Panc1 (cell line): ENCODE data around the gene EPHB2. TPM values are rescaled to one million over a fixed set of nuclear protein-coding genes. Genes with fewer than 3 reads are reported as not detected.

Source experiments
- ATAC-seq: fragments of 200-7000 bp; cut with Tn5 transposase; 2 replicates; pipeline ENCODE4 v1.9.1; 2020; ENCODE audit warnings: mild to moderate bottlenecking, moderate library complexity
- BruUV-seq: library from RNA; stranded (reverse); fragments of 400-500 nt; replicated peaks from 2 replicates; lab custom pipeline; 2021; lab: Mats Ljungman, UMichigan
- CTCF ChIA-PET: fragments of 300-600 bp; sonication (Branson Sonifier 250); formaldehyde crosslinking; loops from one replicate; lab custom pipeline; 2022; ENCODE audit warnings: antibody characterized with exemption; lab: Charles Lee
- POLR2A ChIA-PET: fragments of 300-600 bp; sonication (Branson Sonifier 250); formaldehyde crosslinking; loops from one replicate; lab custom pipeline; 2022; ENCODE audit warnings: antibody characterized with exemption; lab: Charles Lee
- DNase-seq: peaks from one replicate; pipeline ENCODE4 v3.0.0-alpha.2; 2010; ENCODE audit warnings: low read depth, low spot score
- H3K27ac ChIP-seq: 2 replicates; pipeline ENCODE4 v1.5.1; 2011; ENCODE audit warnings: mild to moderate bottlenecking, low read length, inconsistent platforms
- H3K27me3 ChIP-seq: fragments of 200-500 bp; sonication (Bioruptor generic); 2 replicates; pipeline ENCODE4 v1.6.0; 2014; ENCODE audit warnings: low read length, inconsistent platforms; ENCODE audit not compliant: control insufficient read depth, insufficient read depth
- H3K36me3 ChIP-seq: fragments of 200-500 bp; sonication (Bioruptor generic); 2 replicates; pipeline ENCODE4 v1.5.1; 2014; ENCODE audit warnings: inconsistent platforms, mild to moderate bottlenecking, low read length, moderate library complexity; ENCODE audit not compliant: control insufficient read depth, insufficient read depth
- H3K4me1 ChIP-seq: 2 replicates; pipeline ENCODE4 v1.5.1; 2011; ENCODE audit warnings: inconsistent platforms, mild to moderate bottlenecking, low read length, moderate library complexity; ENCODE audit not compliant: control insufficient read depth, insufficient read depth
- H3K4me3 ChIP-seq, 2 experiments: 2 replicates each; pipeline ENCODE4 v1.5.1; 2011 to 2012; ENCODE audit warnings: low read depth in 2 of 2, low read length in 2 of 2, mild to moderate bottlenecking in 2 of 2, inconsistent platforms in 1 of 2, moderate library complexity in 1 of 2
- H3K9me3 ChIP-seq: fragments of 200-500 bp; sonication (Bioruptor generic); 2 replicates; pipeline ENCODE4 v1.5.1; 2014; ENCODE audit warnings: low read depth, mild to moderate bottlenecking, inconsistent platforms, low read length, moderate library complexity; ENCODE audit not compliant: control insufficient read depth, insufficient read depth
- POLR2AphosphoS5 ChIP-seq: IDR thresholded peaks from 2 replicates; pipeline ENCODE4 v1.6.1; 2012; ENCODE audit warnings: mild to moderate bottlenecking, low read depth, low read length, moderate library complexity
- SIN3A ChIP-seq: IDR thresholded peaks from 2 replicates; pipeline ENCODE4 v1.6.1; 2012; ENCODE audit warnings: low read depth, mild to moderate bottlenecking, low read length, moderate library complexity, borderline replicate concordance; ENCODE audit not compliant: insufficient read depth
- TCF7L2 ChIP-seq: IDR thresholded peaks from 2 replicates; pipeline ENCODE4 v1.6.1; 2011; ENCODE audit warnings: mild to moderate bottlenecking, low read depth, low read length, inconsistent platforms
- in situ Hi-C: cut with HindIII; loops from 2 replicates; pipeline ENCODE4 v1.10.0; 2016; ENCODE audit warnings: low sequenced_read_pairs, low pct_unique_long_range_greater_than_20kb
- intact Hi-C: fragments of 100-400 bp; cut with micrococcal nuclease; formaldehyde crosslinking; loops from one replicate; pipeline ENCODE4 v1.10.0; 2022; ENCODE audit not compliant: unreplicated experiment
- total RNA-seq: library from RNA; stranded (reverse); gene quantifications from one replicate; pipeline ENCODE4 v1.2.1, GENCODE V29; 2021; ENCODE audit not compliant: unreplicated experiment
- TF ChIP-seq, protein P1 (sequence below): fragments of 450-650 bp; IDR thresholded peaks from 2 replicates; pipeline ENCODE4 v1.5.1; 2017; ENCODE audit warnings: mild to moderate bottlenecking
- TF ChIP-seq, protein P2 (sequence below), 2 experiments: IDR thresholded peaks; 2 replicates each; pipeline ENCODE4 v1.6.1; 2011 to 2012; ENCODE audit warnings: low read depth in 2 of 2, control low read depth in 1 of 2, low read length in 1 of 2, mild to moderate bottlenecking in 1 of 2, moderate library complexity in 1 of 2; ENCODE audit not compliant: insufficient read depth in 1 of 2

EPHB2 gene
- total RNA-seq, 1 experiment from 2014 or later, result 29.0 TPM

DNA sequence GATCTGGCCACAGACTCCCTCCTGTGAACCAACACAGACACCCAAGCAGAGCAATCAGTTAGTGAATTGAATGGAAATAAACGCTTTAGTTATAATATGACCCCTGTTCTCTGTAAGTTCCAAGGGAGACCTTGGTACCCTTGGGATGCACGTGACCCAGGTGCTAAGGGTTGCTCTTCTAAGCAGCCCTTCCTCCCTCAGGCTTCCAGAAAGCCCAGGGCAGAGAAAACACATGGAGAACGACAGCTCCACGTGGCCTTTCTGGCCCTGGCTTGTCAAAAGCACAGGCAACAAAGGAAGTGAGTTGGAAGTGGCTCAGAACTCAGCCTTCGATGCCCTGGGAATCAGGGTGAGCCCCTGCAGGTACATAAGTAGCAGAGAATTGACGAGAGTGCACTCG lies 204.6 kb downstream of the EPHB2 start:
- Histone ChIP-seq H3K36me3 (no peaks in the 10 kb centered on the region), H3K4me3 (no peak overlapping the region), H3K27me3 (no peaks in the 10 kb centered on the region), H3K27ac (no peak overlapping the region), H3K9me3 (no peaks in the 10 kb centered on the region), H3K4me1 (no peaks in the 10 kb centered on the region)
- TF ChIP-seq, protein P1, sequence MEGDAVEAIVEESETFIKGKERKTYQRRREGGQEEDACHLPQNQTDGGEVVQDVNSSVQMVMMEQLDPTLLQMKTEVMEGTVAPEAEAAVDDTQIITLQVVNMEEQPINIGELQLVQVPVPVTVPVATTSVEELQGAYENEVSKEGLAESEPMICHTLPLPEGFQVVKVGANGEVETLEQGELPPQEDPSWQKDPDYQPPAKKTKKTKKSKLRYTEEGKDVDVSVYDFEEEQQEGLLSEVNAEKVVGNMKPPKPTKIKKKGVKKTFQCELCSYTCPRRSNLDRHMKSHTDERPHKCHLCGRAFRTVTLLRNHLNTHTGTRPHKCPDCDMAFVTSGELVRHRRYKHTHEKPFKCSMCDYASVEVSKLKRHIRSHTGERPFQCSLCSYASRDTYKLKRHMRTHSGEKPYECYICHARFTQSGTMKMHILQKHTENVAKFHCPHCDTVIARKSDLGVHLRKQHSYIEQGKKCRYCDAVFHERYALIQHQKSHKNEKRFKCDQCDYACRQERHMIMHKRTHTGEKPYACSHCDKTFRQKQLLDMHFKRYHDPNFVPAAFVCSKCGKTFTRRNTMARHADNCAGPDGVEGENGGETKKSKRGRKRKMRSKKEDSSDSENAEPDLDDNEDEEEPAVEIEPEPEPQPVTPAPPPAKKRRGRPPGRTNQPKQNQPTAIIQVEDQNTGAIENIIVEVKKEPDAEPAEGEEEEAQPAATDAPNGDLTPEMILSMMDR, result no peak
- TF ChIP-seq POLR2AphosphoS5 (no peak), TCF7L2 (no peak), SIN3A (no peak)
- TF ChIP-seq, protein P2, sequence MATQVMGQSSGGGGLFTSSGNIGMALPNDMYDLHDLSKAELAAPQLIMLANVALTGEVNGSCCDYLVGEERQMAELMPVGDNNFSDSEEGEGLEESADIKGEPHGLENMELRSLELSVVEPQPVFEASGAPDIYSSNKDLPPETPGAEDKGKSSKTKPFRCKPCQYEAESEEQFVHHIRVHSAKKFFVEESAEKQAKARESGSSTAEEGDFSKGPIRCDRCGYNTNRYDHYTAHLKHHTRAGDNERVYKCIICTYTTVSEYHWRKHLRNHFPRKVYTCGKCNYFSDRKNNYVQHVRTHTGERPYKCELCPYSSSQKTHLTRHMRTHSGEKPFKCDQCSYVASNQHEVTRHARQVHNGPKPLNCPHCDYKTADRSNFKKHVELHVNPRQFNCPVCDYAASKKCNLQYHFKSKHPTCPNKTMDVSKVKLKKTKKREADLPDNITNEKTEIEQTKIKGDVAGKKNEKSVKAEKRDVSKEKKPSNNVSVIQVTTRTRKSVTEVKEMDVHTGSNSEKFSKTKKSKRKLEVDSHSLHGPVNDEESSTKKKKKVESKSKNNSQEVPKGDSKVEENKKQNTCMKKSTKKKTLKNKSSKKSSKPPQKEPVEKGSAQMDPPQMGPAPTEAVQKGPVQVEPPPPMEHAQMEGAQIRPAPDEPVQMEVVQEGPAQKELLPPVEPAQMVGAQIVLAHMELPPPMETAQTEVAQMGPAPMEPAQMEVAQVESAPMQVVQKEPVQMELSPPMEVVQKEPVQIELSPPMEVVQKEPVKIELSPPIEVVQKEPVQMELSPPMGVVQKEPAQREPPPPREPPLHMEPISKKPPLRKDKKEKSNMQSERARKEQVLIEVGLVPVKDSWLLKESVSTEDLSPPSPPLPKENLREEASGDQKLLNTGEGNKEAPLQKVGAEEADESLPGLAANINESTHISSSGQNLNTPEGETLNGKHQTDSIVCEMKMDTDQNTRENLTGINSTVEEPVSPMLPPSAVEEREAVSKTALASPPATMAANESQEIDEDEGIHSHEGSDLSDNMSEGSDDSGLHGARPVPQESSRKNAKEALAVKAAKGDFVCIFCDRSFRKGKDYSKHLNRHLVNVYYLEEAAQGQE (IDR thresholded peaks at IDR 0.05; ENCODE audit: insufficient read depth in 1 of 2, low read depth in 2 of 2, low read length in 1 of 2), result no peak
- CTCF ChIA-PET, result no interaction called here
- POLR2A ChIA-PET, result no interaction called here
- DNase-seq (no peak), ATAC-seq (no peak)
- BruUV-seq, result no TSS peak
- in situ Hi-C loops, result no loop called here
- intact Hi-C loops, result no loop called here

DNA sequence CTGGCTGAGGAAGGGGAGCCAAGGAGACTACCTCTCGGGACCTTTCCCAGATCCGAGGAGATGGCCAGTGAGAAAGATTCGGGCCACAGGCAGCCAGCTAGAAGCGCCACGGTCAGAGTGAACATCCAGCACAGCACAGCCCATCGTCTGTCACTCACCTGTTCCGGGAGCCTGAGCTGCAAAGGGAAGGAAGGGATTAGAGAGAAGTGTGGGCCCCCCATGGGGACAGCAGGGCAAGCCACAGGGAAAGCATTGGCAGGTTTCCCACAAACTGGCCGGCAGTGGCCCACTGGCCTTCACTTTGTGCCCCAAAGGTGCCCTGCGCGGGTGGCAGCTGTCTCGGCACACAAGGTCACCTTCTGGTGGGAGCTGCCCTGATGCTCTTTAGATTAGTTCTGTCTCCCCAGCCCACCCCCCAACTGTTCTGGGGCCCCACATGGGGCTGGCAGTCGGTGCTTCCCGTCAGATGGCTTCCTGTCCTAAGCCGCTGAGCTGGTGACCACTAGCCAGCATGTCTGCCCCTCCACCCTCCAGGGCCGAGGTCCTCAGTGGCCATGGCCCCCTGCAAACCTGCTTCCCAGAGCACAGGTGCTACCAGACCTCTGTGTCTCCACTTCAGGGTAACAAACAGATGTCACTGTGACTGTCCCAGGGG lies 205.3 kb downstream of the EPHB2 start:
- Histone ChIP-seq H3K27me3 (no peaks in the 10 kb centered on the region), H3K36me3 (no peaks in the 10 kb centered on the region), H3K9me3 (no peaks in the 10 kb centered on the region), H3K27ac (no peak overlapping the region), H3K4me1 (no peaks in the 10 kb centered on the region), H3K4me3 (no peak overlapping the region)
- DNase-seq, result no peak
- in situ Hi-C loops, result no loop called here
- POLR2A ChIA-PET, result no interaction called here
- no peak for ATAC-seq
- CTCF ChIA-PET, result no interaction called here
- no TSS peak for BruUV-seq
- intact Hi-C loops, result no loop called here
- TF ChIP-seq, protein P2 (IDR thresholded peaks at IDR 0.05; ENCODE audit: insufficient read depth in 1 of 2, low read depth in 2 of 2, low read length in 1 of 2), result no peak
- TF ChIP-seq TCF7L2 (no peak), SIN3A (no peak), POLR2AphosphoS5 (no peak)
- TF ChIP-seq, protein P1, result no peak
